Measurements from ENCODE around the gene RAB11A. TPM values are rescaled to one million over a fixed set of nuclear protein-coding genes. Genes with fewer than 3 reads are reported as not detected.

Gene RAB11A
- total and polyA plus RNA-seq, 9 of the 15 experiments (the other 6 are each of a cell fraction or from before 2014, with no cell fraction given) = 129 to 369 (median 245) TPM

- TF ChIP-seq RBM15 (IDR thresholded peaks at IDR 0.05; ENCODE audit: insufficient read depth, low read length) = no peak
- no peak for TF ChIP-seq ATF7 (IDR thresholded peaks at IDR 0.05)
- TF ChIP-seq CSDE1 (IDR thresholded peaks at IDR 0.05) = no peak
- no peak for TF ChIP-seq ZNF143 (CRISPR knock-in tag; IDR thresholded peaks at IDR 0.05)
- TF ChIP-seq ZKSCAN3 (CRISPR knock-in tag; IDR thresholded peaks at IDR 0.05) = no peak
- no peak for TF ChIP-seq RBFOX2 (IDR thresholded peaks at IDR 0.05; ENCODE audit: low read depth, low read length)
- no peak for TF ChIP-seq MEF2D (tag; conservative IDR thresholded peaks at IDR 0.05; ENCODE audit: low read depth)
Measured at GRCh38 chr15:65881766-65882434, 12.6 kb downstream of the RAB11A start (continued).

- DNase-seq (ENCODE audit: extremely low read depth in 1 of 4, low spot score in 3 of 4) (no peak), FAIRE-seq (no peak), ATAC-seq (no peak)
- Histone ChIP-seq H2AFZ (ENCODE audit: low read depth, low read length) (no peak overlapping the region), H3K4me1 (replicated peaks in 1 of 2; ENCODE audit: control insufficient read depth in 2 of 2, insufficient read depth in 2 of 2, low read length in 2 of 2) (no peaks in the 10 kb centered on the region; a peak in 1 of 5 replicates), H3K9me1 (ENCODE audit: control insufficient read depth, insufficient read depth, low read length) (no peaks in the 10 kb centered on the region), H4K20me1 (replicated peaks; ENCODE audit: control insufficient read depth, insufficient read depth, low read length) (no peaks in the 10 kb centered on the region), H3K27me3 (ENCODE audit: control insufficient read depth in 2 of 2, insufficient read depth in 2 of 2, low read length in 2 of 2) (no peaks in the 10 kb centered on the region), H3K4me2 (ENCODE audit: insufficient read depth, low read length) (no peak overlapping the region), H3K9me3 (replicated peaks; ENCODE audit: control insufficient read depth, insufficient read depth, low read depth, low read length) (no peaks in the 10 kb centered on the region), H3K9ac (ENCODE audit: insufficient read depth in 1 of 2, low read depth in 2 of 2, low read length in 2 of 2) (no peak overlapping the region), H3K36me3 (ENCODE audit: control insufficient read depth, insufficient read depth, low read length) (peaks cover 97% of the 10 kb centered on the region), H3K79me2 (ENCODE audit: control insufficient read depth, insufficient read depth, low read length) (peaks cover 13% of the 10 kb centered on the region; the same call in 2 of the 3 replicates), H3K27ac (ENCODE audit: extremely low read depth, low read depth, low read length) (no peak overlapping the region), H3K4me3 (no peak overlapping the region)
- in situ Hi-C loops (cut with MboI) (no loop called here), intact Hi-C loops (cut with micrococcal nuclease) (no loop called here)
- ChIA-PET POLR2A (interaction anchor here (1.0 kb wide), 1 partner anchor 10 kb away, joined by 4 read pairs; no protein-coding TSS in a partner anchor), CTCF (ENCODE audit: low intra/inter-chr PET ratio) (interaction anchor here (0.6 kb wide), 1 partner anchor 106 kb away, joined by 3 read pairs; no protein-coding TSS in a partner anchor)
- 86% methylated on average over 6 of the region's 6 CpGs for WGBS (ENCODE audit: insufficient coverage, low coverage, missing lambda C conversion rate)
- no TSS peak for BruUV-seq (replicated peaks)
- TF ChIP-seq ZNF280A (IDR thresholded peaks at IDR 0.05; ENCODE audit: low read depth, partially characterized antibody) = no peak
- no peak for TF ChIP-seq HDAC2 (IDR thresholded peaks at IDR 0.05)
- TF ChIP-seq PCBP2 (IDR thresholded peaks at IDR 0.05; ENCODE audit: low read depth, low read length, poor library complexity, severe bottlenecking) = no peak
- no peak for TF ChIP-seq PHF21A (IDR thresholded peaks at IDR 0.05; ENCODE audit: borderline replicate concordance, low read depth)
- no peak for TF ChIP-seq PHF20 (IDR thresholded peaks at IDR 0.05; ENCODE audit: partially characterized antibody)
Measured at GRCh38 chr15:65883571-65883970, 14.3 kb downstream of the RAB11A start.

All from K562 (cell line).